ENCODE results near the gene LRRC36.
"Not testable (repeated sequence)": the region's sequence is repeated elsewhere in the genome, so short reads cannot be mapped to it uniquely, and the experiment has no call there.

The LRRC36 gene

GRCh38 chr16:67352463-67352862 is 25.8 kb downstream of the LRRC36 start:
- not testable (repeated sequence) for H3K4me1 ChIP-seq (ENCODE audit: control insufficient read depth, insufficient read depth, low read length); H3K4me3 ChIP-seq (ENCODE audit: low read depth, low read length); H3K36me3 ChIP-seq (ENCODE audit: control insufficient read depth, insufficient read depth, low read length); H3K27me3 ChIP-seq (ENCODE audit: control insufficient read depth, insufficient read depth, low read length); H3K9ac ChIP-seq (ENCODE audit: low read depth, low read length); H3K9me3 ChIP-seq (ENCODE audit: control insufficient read depth, insufficient read depth, low read length); H3K27ac ChIP-seq (ENCODE audit: low read depth, low read length)

- Histone ChIP-seq H3K9me3 (ENCODE audit: control insufficient read depth, insufficient read depth, low read length) (no peaks in the 10 kb centered on the region), H3K36me3 (ENCODE audit: control insufficient read depth, insufficient read depth, low read length) (no peaks in the 10 kb centered on the region), H3K27me3 (ENCODE audit: control insufficient read depth, insufficient read depth, low read length) (peaks cover 5% of the 10 kb centered on the region; the same call in 1 of the 2 replicates), H3K27ac (ENCODE audit: low read depth, low read length) (no peak overlapping the region), H3K9ac (ENCODE audit: low read depth, low read length) (no peak overlapping the region), H3K4me1 (ENCODE audit: control insufficient read depth, insufficient read depth, low read length) (no peaks in the 10 kb centered on the region), H3K4me3 (ENCODE audit: low read depth, low read length) (no peak overlapping the region)
These were observed 29.8 kb downstream of the LRRC36 start for GRCh38 chr16:67356396-67356795.

DNA sequence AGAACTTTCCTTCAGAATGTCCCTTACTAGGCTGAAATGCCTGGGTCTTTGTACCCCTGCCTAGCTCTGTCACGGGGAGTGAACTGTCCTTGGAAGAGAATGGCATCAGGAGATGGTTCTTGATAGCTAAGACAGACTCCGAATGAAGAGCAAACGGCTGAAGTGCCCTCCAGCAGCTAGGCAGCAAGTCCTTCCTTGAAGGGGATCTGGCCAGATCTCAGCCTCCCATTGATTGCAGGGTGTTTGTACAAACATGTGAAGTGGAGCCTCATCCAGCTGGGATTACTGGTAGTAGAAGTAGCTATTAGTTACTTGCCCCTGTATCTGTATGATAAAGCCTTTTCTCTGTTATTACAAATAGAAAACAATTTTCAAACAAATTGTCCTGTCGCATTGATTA is 30.9 kb downstream of the LRRC36 start:
- peaks cover 5% of the 10 kb centered on the region; the same call in 1 of the 2 replicates for H3K27me3 ChIP-seq (ENCODE audit: control insufficient read depth, insufficient read depth, low read length)
- H3K9ac ChIP-seq (ENCODE audit: low read depth, low read length): no peak overlapping the region

DNA sequence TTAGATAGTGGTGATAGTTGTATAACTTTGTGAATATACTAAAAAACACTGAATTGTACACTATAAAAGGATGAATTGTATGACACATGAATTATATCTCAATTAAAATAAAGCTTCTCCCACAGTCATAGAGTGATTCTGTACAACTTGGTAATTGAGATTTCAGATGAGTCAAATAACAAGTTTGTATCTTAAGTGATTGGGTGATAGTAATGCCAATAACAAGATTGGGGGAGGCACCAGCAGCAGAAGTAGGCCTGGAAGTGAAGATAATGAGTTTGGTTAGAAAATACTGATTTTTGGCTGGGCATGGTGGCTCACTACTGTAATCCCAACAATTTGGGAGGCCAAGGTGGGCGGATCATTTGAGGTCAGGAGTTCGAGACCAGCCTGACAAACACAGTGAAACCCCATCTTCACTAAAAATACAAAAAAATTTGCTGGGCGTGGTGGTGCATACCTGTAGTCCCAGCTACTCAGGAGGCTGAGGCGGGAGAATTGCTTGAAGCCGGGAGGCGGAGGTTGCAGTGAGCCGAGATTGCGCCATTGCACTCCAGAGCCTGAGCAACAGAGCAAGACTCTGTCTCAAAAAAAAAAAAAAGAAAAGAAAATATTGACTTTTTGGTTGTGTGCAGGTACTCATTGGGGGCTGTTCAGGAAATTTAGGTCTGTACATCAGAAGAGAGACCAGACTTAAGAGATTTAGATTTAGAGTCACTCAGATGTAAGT is 33.1 kb downstream of the LRRC36 start:
- H3K9ac ChIP-seq (ENCODE audit: low read depth, low read length); H3K36me3 ChIP-seq (ENCODE audit: control insufficient read depth, insufficient read depth, low read length); H3K9me3 ChIP-seq (ENCODE audit: control insufficient read depth, insufficient read depth, low read length); H3K27me3 ChIP-seq (ENCODE audit: control insufficient read depth, insufficient read depth, low read length); H3K4me3 ChIP-seq (ENCODE audit: low read depth, low read length); H3K27ac ChIP-seq (ENCODE audit: low read depth, low read length); H3K4me1 ChIP-seq (ENCODE audit: control insufficient read depth, insufficient read depth, low read length): not testable (repeated sequence)

More for the DNA sequence above, 30.9 kb downstream of the LRRC36 start:
- Histone ChIP-seq H3K27ac (ENCODE audit: low read depth, low read length) (no peak overlapping the region), H3K9me3 (ENCODE audit: control insufficient read depth, insufficient read depth, low read length) (no peaks in the 10 kb centered on the region), H3K4me1 (ENCODE audit: control insufficient read depth, insufficient read depth, low read length) (no peaks in the 10 kb centered on the region), H3K36me3 (ENCODE audit: control insufficient read depth, insufficient read depth, low read length) (no peaks in the 10 kb centered on the region), H3K4me3 (ENCODE audit: low read depth, low read length) (no peak overlapping the region)

DNA sequence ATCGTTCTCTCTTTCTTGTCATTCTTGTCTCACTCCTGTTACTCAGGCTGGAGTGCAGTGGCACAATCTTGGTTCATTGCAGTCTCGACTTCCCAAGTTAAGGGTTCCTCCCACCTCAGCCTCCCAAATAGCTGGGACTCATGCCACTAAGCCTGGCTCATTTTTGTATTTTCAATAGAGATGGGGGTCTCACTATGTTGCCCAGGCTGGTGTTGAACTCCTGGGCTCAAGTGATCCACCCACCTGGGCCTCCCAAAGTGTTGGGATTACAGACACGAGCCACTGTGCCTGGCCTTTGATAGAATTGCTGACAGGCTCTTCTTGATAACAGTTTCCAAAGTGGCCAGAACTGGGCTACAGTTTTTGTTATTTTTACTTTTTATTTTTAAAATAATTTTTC is 34.4 kb downstream of the LRRC36 start:
- Histone ChIP-seq H3K9ac (ENCODE audit: low read depth, low read length) (no peak overlapping the region), H3K36me3 (ENCODE audit: control insufficient read depth, insufficient read depth, low read length) (no peaks in the 10 kb centered on the region), H3K4me1 (ENCODE audit: control insufficient read depth, insufficient read depth, low read length) (no peaks in the 10 kb centered on the region), H3K9me3 (ENCODE audit: control insufficient read depth, insufficient read depth, low read length) (no peaks in the 10 kb centered on the region), H3K27ac (ENCODE audit: low read depth, low read length) (no peak overlapping the region), H3K4me3 (ENCODE audit: low read depth, low read length) (no peak overlapping the region), H3K27me3 (ENCODE audit: control insufficient read depth, insufficient read depth, low read length) (peaks cover 18% of the 10 kb centered on the region; the same call in 1 of the 2 replicates)

GRCh38 chr16:67364600-67365235 is 38.1 kb downstream of the LRRC36 start:
- Histone ChIP-seq H3K27me3 (ENCODE audit: control insufficient read depth, insufficient read depth, low read length) (peaks cover 21% of the 10 kb centered on the region), H3K4me1 (ENCODE audit: control insufficient read depth, insufficient read depth, low read length) (no peaks in the 10 kb centered on the region), H3K9me3 (ENCODE audit: control insufficient read depth, insufficient read depth, low read length) (no peaks in the 10 kb centered on the region), H3K4me3 (ENCODE audit: low read depth, low read length) (no peak overlapping the region), H3K9ac (ENCODE audit: low read depth, low read length) (no peak overlapping the region), H3K36me3 (ENCODE audit: control insufficient read depth, insufficient read depth, low read length) (no peaks in the 10 kb centered on the region), H3K27ac (ENCODE audit: low read depth, low read length) (no peak overlapping the region)

DNA sequence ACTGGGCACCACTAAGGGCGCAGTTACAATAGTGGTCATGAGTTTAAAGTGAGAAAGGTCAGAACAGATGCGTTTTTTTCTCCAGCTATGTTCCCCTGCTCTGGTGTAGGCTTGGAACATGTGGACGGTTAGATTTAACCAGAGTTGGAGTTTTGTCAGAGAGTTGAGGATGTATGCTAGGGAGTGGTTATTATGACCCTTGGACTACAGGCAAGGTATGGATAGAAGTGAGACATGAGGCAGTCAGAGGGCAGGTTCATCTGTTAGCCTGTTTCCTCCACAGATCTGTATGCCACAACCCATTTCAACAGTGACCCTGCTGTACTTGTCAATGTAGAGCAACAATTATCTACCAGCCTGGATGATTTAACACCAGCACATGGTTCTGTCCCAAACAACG is 44.0 kb downstream of the LRRC36 start:
- Histone ChIP-seq H3K9me3 (ENCODE audit: control insufficient read depth, insufficient read depth, low read length) (no peaks in the 10 kb centered on the region), H3K4me1 (ENCODE audit: control insufficient read depth, insufficient read depth, low read length) (no peaks in the 10 kb centered on the region), H3K27ac (ENCODE audit: low read depth, low read length) (no peak overlapping the region), H3K4me3 (ENCODE audit: low read depth, low read length) (no peak overlapping the region), H3K9ac (ENCODE audit: low read depth, low read length) (no peak overlapping the region), H3K36me3 (ENCODE audit: control insufficient read depth, insufficient read depth, low read length) (no peaks in the 10 kb centered on the region), H3K27me3 (ENCODE audit: control insufficient read depth, insufficient read depth, low read length) (peaks cover 16% of the 10 kb centered on the region)

GRCh38 chr16:67372664-67373063 is 46.0 kb downstream of the LRRC36 start:
- no peak overlapping the region for H3K4me3 ChIP-seq (ENCODE audit: low read depth, low read length)
- H3K9ac ChIP-seq (ENCODE audit: low read depth, low read length): no peak overlapping the region
- H3K36me3 ChIP-seq (ENCODE audit: control insufficient read depth, insufficient read depth, low read length): no peaks in the 10 kb centered on the region
- peaks cover 14% of the 10 kb centered on the region for H3K27me3 ChIP-seq (ENCODE audit: control insufficient read depth, insufficient read depth, low read length)
- no peak overlapping the region for H3K27ac ChIP-seq (ENCODE audit: low read depth, low read length)
- no peaks in the 10 kb centered on the region for H3K4me1 ChIP-seq (ENCODE audit: control insufficient read depth, insufficient read depth, low read length)
- H3K9me3 ChIP-seq (ENCODE audit: control insufficient read depth, insufficient read depth, low read length): no peaks in the 10 kb centered on the region

DNA sequence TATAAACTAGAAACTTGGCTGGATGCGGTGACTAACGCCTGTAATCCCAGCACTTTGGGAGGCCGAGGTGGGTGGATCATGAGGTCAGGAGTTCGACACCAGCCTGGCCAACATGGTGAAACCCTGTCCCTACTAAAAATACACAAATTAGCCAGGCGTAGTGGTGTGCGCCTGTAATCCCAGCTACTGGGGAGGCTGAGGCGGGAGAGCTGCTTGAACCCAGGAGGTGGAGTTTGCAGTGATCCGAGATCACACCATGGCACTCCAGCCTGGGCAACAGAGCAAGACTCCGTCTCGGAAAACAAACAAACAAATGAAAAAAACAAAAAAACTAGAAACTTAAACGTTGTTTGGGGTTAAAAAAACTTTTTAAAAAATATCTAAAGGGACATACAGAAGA is 49.4 kb downstream of the LRRC36 start:
- H3K9ac ChIP-seq (ENCODE audit: low read depth, low read length); H3K27ac ChIP-seq (ENCODE audit: low read depth, low read length); H3K9me3 ChIP-seq (ENCODE audit: control insufficient read depth, insufficient read depth, low read length); H3K4me1 ChIP-seq (ENCODE audit: control insufficient read depth, insufficient read depth, low read length); H3K4me3 ChIP-seq (ENCODE audit: low read depth, low read length); H3K27me3 ChIP-seq (ENCODE audit: control insufficient read depth, insufficient read depth, low read length); H3K36me3 ChIP-seq (ENCODE audit: control insufficient read depth, insufficient read depth, low read length): not testable (repeated sequence)

- no peak overlapping the region for H3K9ac ChIP-seq (ENCODE audit: low read depth, low read length)
- H3K4me3 ChIP-seq (ENCODE audit: low read depth, low read length): no peak overlapping the region
- peaks cover 3% of the 10 kb centered on the region; the same call in 1 of the 2 replicates for H3K27me3 ChIP-seq (ENCODE audit: control insufficient read depth, insufficient read depth, low read length)
- no peak overlapping the region for H3K27ac ChIP-seq (ENCODE audit: low read depth, low read length)
- no peaks in the 10 kb centered on the region for H3K36me3 ChIP-seq (ENCODE audit: control insufficient read depth, insufficient read depth, low read length)
- H3K9me3 ChIP-seq (ENCODE audit: control insufficient read depth, insufficient read depth, low read length): no peaks in the 10 kb centered on the region
- H3K4me1 ChIP-seq (ENCODE audit: control insufficient read depth, insufficient read depth, low read length): no peaks in the 10 kb centered on the region
These were observed 52.0 kb downstream of the LRRC36 start for GRCh38 chr16:67378642-67379041.

DNA sequence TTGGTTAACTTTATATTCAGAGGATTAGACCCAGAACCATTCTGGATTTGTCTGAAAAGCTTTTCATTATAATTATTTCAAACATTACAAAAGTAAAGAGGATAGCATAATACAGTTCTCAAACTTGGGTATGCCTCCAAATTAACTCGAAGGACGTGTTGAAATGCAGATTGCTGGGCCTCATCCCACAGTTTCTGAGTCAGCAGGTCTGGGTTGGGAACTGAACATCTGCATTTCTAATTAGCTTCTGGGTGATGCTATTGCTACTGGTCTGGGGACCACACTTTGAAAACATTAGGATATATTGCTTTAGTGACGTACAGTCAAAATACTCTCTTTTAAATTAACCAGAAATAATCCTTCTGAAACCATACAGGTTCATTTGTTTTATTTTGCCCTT is 56.7 kb downstream of the LRRC36 start:
- Histone ChIP-seq H3K4me3 (ENCODE audit: low read depth, low read length) (no peak overlapping the region), H3K27me3 (ENCODE audit: control insufficient read depth, insufficient read depth, low read length) (peaks cover 3% of the 10 kb centered on the region; the same call in 1 of the 2 replicates), H3K9ac (ENCODE audit: low read depth, low read length) (no peak overlapping the region), H3K27ac (ENCODE audit: low read depth, low read length) (no peak overlapping the region), H3K36me3 (ENCODE audit: control insufficient read depth, insufficient read depth, low read length) (no peaks in the 10 kb centered on the region), H3K4me1 (ENCODE audit: control insufficient read depth, insufficient read depth, low read length) (peaks cover 12% of the 10 kb centered on the region; the same call in 1 of the 2 replicates), H3K9me3 (ENCODE audit: control insufficient read depth, insufficient read depth, low read length) (no peaks in the 10 kb centered on the region)

All from HUES48 (cell line).